ENCODE results near the gene KCNK17. TPM values are rescaled to one million over a fixed set of nuclear protein-coding genes. Genes with fewer than 3 reads are reported as not detected.

The KCNK17 gene
- total RNA-seq, 1 experiment from 2014 or later: 1.2 TPM

DNA sequence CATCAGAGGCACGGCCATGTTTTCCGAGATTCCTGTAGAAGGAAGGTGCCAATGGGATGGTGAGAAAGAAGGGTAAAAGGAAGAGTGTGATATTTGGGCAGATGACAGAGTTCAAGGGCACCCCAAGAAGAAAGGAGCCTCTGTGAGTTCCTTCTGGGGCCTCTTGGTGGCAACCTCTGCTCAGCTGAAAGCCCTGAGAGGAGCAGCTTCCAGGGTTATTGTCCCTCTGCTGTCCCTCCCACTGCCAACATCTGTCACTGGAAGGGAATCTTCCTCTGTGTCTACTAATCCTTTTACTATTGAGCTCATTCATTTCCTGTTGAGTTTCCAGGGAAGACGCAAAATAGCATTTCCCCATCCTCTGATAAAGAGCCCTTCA lies 48.3 kb upstream of the KCNK17 start:
- Histone ChIP-seq H2AFZ (ENCODE audit: low read length) (no peak overlapping the region), H3K4me2 (ENCODE audit: insufficient read depth, insufficient read length, low read length) (no peak overlapping the region), H2BK15ac (ENCODE audit: low read depth, low read length) (no peak overlapping the region), H3K4ac (ENCODE audit: low read depth, low read length) (no peak overlapping the region), H3K9me3 (ENCODE audit: control insufficient read depth, low read depth, low read length) (no peaks in the 10 kb centered on the region), H3T11ph (ENCODE audit: low read length) (no peak overlapping the region), H2BK12ac (ENCODE audit: insufficient read length, low read depth, low read length) (no peak overlapping the region), H3K4me1 (ENCODE audit: insufficient read depth, low read length) (no peaks in the 10 kb centered on the region), H3K14ac (ENCODE audit: insufficient read depth, low read length) (no peak overlapping the region; the same call in 1 of the 2 replicates), H2BK120ac (ENCODE audit: low read depth, low read length, poor library complexity, severe bottlenecking) (no peak overlapping the region), H3K56ac (ENCODE audit: insufficient read length, low read depth, low read length) (no peak overlapping the region), H2AK5ac (ENCODE audit: insufficient read length, low read length) (no peak overlapping the region), H3K27me3 (ENCODE audit: insufficient read depth, low read length) (no peaks in the 10 kb centered on the region), H4K20me1 (ENCODE audit: control insufficient read depth, insufficient read depth, insufficient read length) (no peaks in the 10 kb centered on the region), H4K8ac (replicated peaks; ENCODE audit: insufficient read length, low read depth, low read length) (no peak overlapping the region), H3K27ac (ENCODE audit: insufficient read length, low read depth, low read length) (no peak overlapping the region), H4K91ac (ENCODE audit: insufficient read length, low read depth, low read length) (no peak overlapping the region), H3K23me2 (ENCODE audit: insufficient read length, low read depth, low read length, poor library complexity, severe bottlenecking) (no peaks in the 10 kb centered on the region), H3K9ac (ENCODE audit: extremely low read depth, insufficient read length, low read length) (no peak overlapping the region), H3K18ac (ENCODE audit: insufficient read length, low read depth, low read length) (peak overlapping the region; percentile 25), H3K79me2 (ENCODE audit: insufficient read depth, low read length) (no peaks in the 10 kb centered on the region), H2BK5ac (ENCODE audit: insufficient read length, low read length) (no peak overlapping the region), H4K5ac (ENCODE audit: insufficient read length, low read depth, low read length) (no peak overlapping the region), H3K79me1 (ENCODE audit: insufficient read depth, low read depth, low read length, poor library complexity, severe bottlenecking) (no peaks in the 10 kb centered on the region), H3K23ac (ENCODE audit: insufficient read length, low read depth, low read length) (no peak overlapping the region), H2BK20ac (ENCODE audit: low read depth, low read length, poor library complexity, severe bottlenecking) (no peak overlapping the region)
- no CpG with 5 or more reads among the region's 3 CpGs for WGBS (ENCODE audit: extremely low coverage, insufficient read length, low lambda C conversion rate)
- Mint-ChIP-seq H3K4me1 (peaks cover 6 to 13% of the 10 kb centered on the region in 2 experiments), H3K27ac (0 out of 7 replicates have a peak overlapping the region, but pooled peaks of 1 of the 3 experiments have one; percentile 10), H3K27me3 (ENCODE audit: low read depth) (peaks cover 15% of the 10 kb centered on the region), H3K4me3 (no peak overlapping the region), H3K36me3 (ENCODE audit: insufficient read depth in 1 of 3, low read depth in 3 of 3) (no peaks in the 10 kb centered on the region), H3K9me3 (no peaks in the 10 kb centered on the region)
- TF ChIP-seq, protein P1, sequence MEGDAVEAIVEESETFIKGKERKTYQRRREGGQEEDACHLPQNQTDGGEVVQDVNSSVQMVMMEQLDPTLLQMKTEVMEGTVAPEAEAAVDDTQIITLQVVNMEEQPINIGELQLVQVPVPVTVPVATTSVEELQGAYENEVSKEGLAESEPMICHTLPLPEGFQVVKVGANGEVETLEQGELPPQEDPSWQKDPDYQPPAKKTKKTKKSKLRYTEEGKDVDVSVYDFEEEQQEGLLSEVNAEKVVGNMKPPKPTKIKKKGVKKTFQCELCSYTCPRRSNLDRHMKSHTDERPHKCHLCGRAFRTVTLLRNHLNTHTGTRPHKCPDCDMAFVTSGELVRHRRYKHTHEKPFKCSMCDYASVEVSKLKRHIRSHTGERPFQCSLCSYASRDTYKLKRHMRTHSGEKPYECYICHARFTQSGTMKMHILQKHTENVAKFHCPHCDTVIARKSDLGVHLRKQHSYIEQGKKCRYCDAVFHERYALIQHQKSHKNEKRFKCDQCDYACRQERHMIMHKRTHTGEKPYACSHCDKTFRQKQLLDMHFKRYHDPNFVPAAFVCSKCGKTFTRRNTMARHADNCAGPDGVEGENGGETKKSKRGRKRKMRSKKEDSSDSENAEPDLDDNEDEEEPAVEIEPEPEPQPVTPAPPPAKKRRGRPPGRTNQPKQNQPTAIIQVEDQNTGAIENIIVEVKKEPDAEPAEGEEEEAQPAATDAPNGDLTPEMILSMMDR (conservative IDR thresholded peaks at IDR 0.05): no peak
- DNase-seq: no peak

Measured in H9 (cell line).